GM12878 (cell line): Measurements from ENCODE around the gene MYO15A. TPM values are rescaled to one million over a fixed set of nuclear protein-coding genes. Genes with fewer than 3 reads are reported as not detected.

Experiments used
- ATAC-seq: fragments of 200-7000 bp; cut with Tn5 transposase; 3 replicates; pipeline ENCODE4 v1.9.1; 2020; ENCODE audit warnings: mild to moderate bottlenecking, moderate library complexity
- BruUV-seq: library from RNA; stranded (reverse); fragments of 400-500 nt; replicated peaks from 2 replicates; lab custom pipeline; 2021; lab: Mats Ljungman, UMichigan
- CTCF ChIA-PET: fragments of 300-600 bp; sonication (Branson Sonifier 250); formaldehyde crosslinking; extraction: SDS; loops from one replicate; lab custom pipeline; 2021; ENCODE audit warnings: inconsistent platforms; lab: Yijun Ruan, JAX
- POLR2A ChIA-PET: fragments of 350-600 bp; formaldehyde crosslinking; extraction: SDS; loops from one replicate; lab custom pipeline; 2021; ENCODE audit warnings: inconsistent platforms; lab: Charles Lee
- RAD21 ChIA-PET: fragments of 300-600 bp; sonication (Branson Sonifier 250); formaldehyde crosslinking; loops from one replicate; lab custom pipeline; 2023; ENCODE audit warnings: antibody characterized with exemption; ENCODE audit not compliant: unreplicated experiment; lab: Charles Lee
- SMC1A ChIA-PET: fragments of 300-600 bp; sonication (Branson Sonifier 250); formaldehyde crosslinking; loops from one replicate; lab custom pipeline; 2023; ENCODE audit not compliant: unreplicated experiment, uncharacterized antibody; lab: Charles Lee
- DNase-seq: peaks from one replicate; pipeline ENCODE4 v3.0.0-alpha.2; 2011; ENCODE audit warnings: low read depth, low spot score
- FAIRE-seq: peaks from 3 replicates; lab custom pipeline; 2011; peaks lifted over from hg19 to GRCh38; lab: Jason Lieb, UNC
- H2AFZ ChIP-seq: 2 replicates; pipeline ENCODE4 v1.6.0; 2011; ENCODE audit warnings: low read depth, low read length, control low read depth; ENCODE audit not compliant: control insufficient read depth
- H3K27ac ChIP-seq: 2 replicates; pipeline ENCODE4 v1.5.1; 2011; ENCODE audit warnings: control low read depth; ENCODE audit not compliant: control insufficient read depth, insufficient read depth
- H3K27me3 ChIP-seq, 2 experiments: replicated peaks in 1 of 2; 2 replicates each; pipeline versions ENCODE4 v1.6.0 to v1.6.1; 2011; ENCODE audit warnings: low read length in 1 of 2; ENCODE audit not compliant: control insufficient read depth in 2 of 2, insufficient read depth in 2 of 2
- H3K36me3 ChIP-seq, 2 experiments: 2 replicates each; pipeline ENCODE4 v1.5.1; 2011; ENCODE audit warnings: low read length in 1 of 2; ENCODE audit not compliant: control insufficient read depth in 2 of 2, insufficient read depth in 2 of 2
- H3K4me1 ChIP-seq: 2 replicates; pipeline ENCODE4 v1.6.1; 2011; ENCODE audit warnings: mild to moderate bottlenecking, low read length, moderate library complexity, mixed read lengths; ENCODE audit not compliant: control insufficient read depth, insufficient read depth
- H3K4me2 ChIP-seq: 2 replicates; pipeline ENCODE4 v1.6.0; 2011; ENCODE audit warnings: control low read depth; ENCODE audit not compliant: control insufficient read depth, insufficient read depth
- H3K4me3 ChIP-seq: fragments of 200-600 bp; sonication (generic); 2 replicates; pipeline ENCODE4 v1.5.1; 2016
- H3K79me2 ChIP-seq: 2 replicates; pipeline ENCODE4 v1.6.0; 2011; ENCODE audit warnings: low read length; ENCODE audit not compliant: control insufficient read depth, insufficient read depth
- H3K9ac ChIP-seq: 2 replicates; pipeline ENCODE4 v1.8.0; 2011; ENCODE audit warnings: low read length, control low read depth, mixed read lengths; ENCODE audit not compliant: control insufficient read depth, insufficient read depth
- H3K9me3 ChIP-seq: replicated peaks from 3 replicates; pipeline ENCODE4 v1.5.1; 2011; ENCODE audit warnings: mild to moderate bottlenecking, low read length; ENCODE audit not compliant: control insufficient read depth, insufficient read depth
- H4K20me1 ChIP-seq: 2 replicates; pipeline ENCODE4 v1.6.0; 2011; ENCODE audit not compliant: control insufficient read depth, insufficient read depth
- CREM ChIP-seq: IDR thresholded peaks from 2 replicates; pipeline ENCODE4 v1.6.1; 2014; ENCODE audit warnings: antibody characterized with exemption, low read depth
- ETV6 ChIP-seq, 2 experiments: fragments of 450-650 bp in 1 of 2; IDR thresholded peaks in 1 of 2; conservative IDR thresholded peaks in 1 of 2; 2 replicates each; pipeline ENCODE4 v1.6.1; 2014; ENCODE audit warnings: antibody characterized with exemption in 1 of 2, borderline replicate concordance in 1 of 2, low read depth in 1 of 2, mild to moderate bottlenecking in 1 of 2, moderate library complexity in 1 of 2
- GATAD2B ChIP-seq: fragments of 450-650 bp; conservative IDR thresholded peaks from 2 replicates; pipeline ENCODE4 v1.6.1; 2017; ENCODE audit warnings: low read depth, mild to moderate bottlenecking, moderate library complexity
- LARP7 ChIP-seq: fragments of 450-650 bp; IDR thresholded peaks from 2 replicates; pipeline ENCODE4 v1.6.1; 2017; ENCODE audit warnings: mild to moderate bottlenecking
- MTA3 ChIP-seq: IDR thresholded peaks from 2 replicates; pipeline ENCODE4 v1.6.1; 2012; ENCODE audit warnings: low read length, inconsistent platforms, borderline replicate concordance
- NR2F1 ChIP-seq: fragments of 450-650 bp; conservative IDR thresholded peaks from 2 replicates; pipeline ENCODE4 v1.6.1; 2017; ENCODE audit warnings: mild to moderate bottlenecking
- PKNOX1 ChIP-seq: fragments of 450-650 bp; IDR thresholded peaks from 2 replicates; pipeline ENCODE4 v1.6.1; 2016; ENCODE audit warnings: mild to moderate bottlenecking
- RB1 ChIP-seq: fragments of 450-650 bp; formaldehyde crosslinking; IDR thresholded peaks from 2 replicates; pipeline ENCODE4 v1.6.1; 2017; ENCODE audit warnings: mild to moderate bottlenecking, borderline replicate concordance
- TARDBP ChIP-seq: IDR thresholded peaks from 2 replicates; pipeline ENCODE4 v1.6.1; 2016; ENCODE audit warnings: borderline replicate concordance
- ZBED1 ChIP-seq: IDR thresholded peaks from 2 replicates; pipeline ENCODE4 v1.6.1; 2016; ENCODE audit warnings: borderline replicate concordance
- WGBS: methylation state at CpG from one replicate; pipeline ENCODE4 v1.1.6; 2016; ENCODE audit warnings: low lambda C conversion rate; ENCODE audit not compliant: insufficient replicate concordance, insufficient coverage; ENCODE audit errors: missing lambda C conversion rate; 5-methylcytosine and 5-hydroxymethylcytosine counted together
- in situ Hi-C: fragments of 300-500 bp; cut with MboI; formaldehyde crosslinking; loops from 9 replicates; pipeline ENCODE4 v1.14.3; 2018; ENCODE audit warnings: mixed read lengths
- intact Hi-C: fragments of 100-400 bp; cut with micrococcal nuclease; formaldehyde crosslinking; loops from one replicate; pipeline ENCODE4 v1.14.2; 2022; ENCODE audit not compliant: unreplicated experiment
- polyA plus RNA-seq, 11 experiments: library from polyadenylated mRNA; depleted of rRNA in 4 of 11; unstranded in 6 of 11; stranded (reverse) in 5 of 11; fragments of >200 nt; fragmentation: Nextera tagmentation in 4 of 11; fragmentation: Illumina TruSeq in 1 of 11; extraction: Ambion mirVana in 4 of 11; extraction: Trizol in 1 of 11; gene quantifications; 1 replicate in 1 of 11; 2 replicates in 10 of 11; pipeline versions ENCODE4 v1.2.1 to v1.2.3, GENCODE V29; 2011 to 2016; ENCODE audit warnings: inconsistent platforms in 2 of 11, missing spikeins in 2 of 11, low read depth in 1 of 11
- total RNA-seq, 4 experiments: library from RNA; depleted of rRNA in 3 of 4; stranded (reverse); fragments of >200 nt in 3 of 4; fragmentation: Illumina TruSeq in 1 of 4; extraction: Trizol in 1 of 4; gene quantifications; 2 replicates each; pipeline versions ENCODE4 v1.2.1 to v1.2.3, GENCODE V29; 2013 to 2021
- TF ChIP-seq, protein P1 (sequence below): IDR thresholded peaks from 2 replicates; pipeline ENCODE4 v1.6.1; 2011; ENCODE audit warnings: mild to moderate bottlenecking, low read depth, low read length, moderate library complexity; ENCODE audit not compliant: insufficient replicate concordance

MYO15A gene
- total and polyA plus RNA-seq, 10 of the 15 experiments (the other 5 are each of a cell fraction or from before 2014, with no cell fraction given), result 0.03 to 0.77 (median 0.21) TPM; not detected in 4

DNA sequence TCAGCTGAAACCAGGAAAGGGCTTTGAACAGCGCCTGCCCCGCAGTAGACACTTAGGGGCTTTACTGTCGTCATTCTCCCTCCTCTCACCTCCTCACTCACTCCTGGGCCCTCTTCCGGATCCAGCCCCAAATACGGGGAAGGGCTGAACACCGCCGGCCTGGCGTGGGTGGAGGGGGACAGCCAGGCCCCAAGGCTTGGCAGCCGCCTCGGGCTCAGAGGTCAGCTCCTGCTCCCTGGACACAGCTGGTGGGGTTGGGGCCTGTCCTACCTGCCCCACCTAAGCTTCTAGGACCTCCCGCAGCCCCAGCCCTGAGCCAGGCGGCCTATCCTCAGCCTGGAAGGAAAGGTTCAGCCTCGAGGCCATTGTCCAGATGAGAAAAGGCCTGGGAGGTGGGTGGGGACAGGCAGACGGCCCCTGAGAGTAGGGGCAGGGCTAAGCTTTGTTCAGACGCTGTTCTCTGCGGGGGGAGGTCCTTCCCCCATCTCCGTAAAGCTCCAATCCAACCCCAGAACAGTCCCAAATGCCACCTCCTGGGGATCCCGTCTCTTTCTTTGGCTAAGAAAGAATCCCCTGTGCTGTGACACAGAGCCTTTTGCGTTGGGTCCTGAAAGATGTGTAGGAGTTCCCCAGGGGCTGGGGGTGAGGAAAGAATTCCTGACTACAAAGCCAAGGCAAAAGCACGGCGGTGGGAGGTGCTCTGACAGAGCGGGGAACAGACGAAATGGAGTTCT, 116.0 kb downstream of the MYO15A start:
- Histone ChIP-seq H3K4me3 (no peak overlapping the region), H3K79me2 (no peaks in the 10 kb centered on the region), H3K27ac (no peak overlapping the region), H3K36me3 (no peaks in the 10 kb centered on the region), H3K27me3 (no peaks in the 10 kb centered on the region), H3K4me2 (peak overlapping the region; percentile 67; the same call in 1 of the 2 replicates), H4K20me1 (no peaks in the 10 kb centered on the region)
- ChIA-PET RAD21 (no interaction called here), SMC1A (interaction anchor here (1.2 kb wide), 1 partner anchor 42 kb away, joined by 3 read pairs; no protein-coding TSS in a partner anchor), POLR2A (interaction anchor here (0.6 to 0.9 kb wide), 2 partner anchors 32 to 35 kb away, joined by 3 to 4 read pairs; no protein-coding TSS in a partner anchor), CTCF (interaction anchor here (1.3 kb wide), 1 partner anchor 82 kb away, joined by 5 read pairs; no protein-coding TSS in a partner anchor)
- intact Hi-C loops (loop anchor here (5.0 kb wide), 1 partner anchor 42 kb away; the partner anchor contains the start of gene ALKBH5), in situ Hi-C loops (no loop called here)
- no peak for DNase-seq
- BruUV-seq, result no TSS peak
- WGBS, result 49% methylated on average over 22 of the region's 23 CpGs
- no peak for ATAC-seq
- TF ChIP-seq TARDBP (no peak), ZBED1 (no peak), GATAD2B (no peak), PKNOX1 (no peak), ETV6 (conservative IDR thresholded peaks at IDR 0.05 in 1 of 2, IDR thresholded peaks at IDR 0.05 in 1 of 2; ENCODE audit: borderline replicate concordance in 1 of 2, low read depth in 1 of 2) (no peak), LARP7 (no peak), RB1 (no peak), MTA3 (no peak), CREM (no peak), NR2F1 (no peak)
- TF ChIP-seq, protein P1, sequence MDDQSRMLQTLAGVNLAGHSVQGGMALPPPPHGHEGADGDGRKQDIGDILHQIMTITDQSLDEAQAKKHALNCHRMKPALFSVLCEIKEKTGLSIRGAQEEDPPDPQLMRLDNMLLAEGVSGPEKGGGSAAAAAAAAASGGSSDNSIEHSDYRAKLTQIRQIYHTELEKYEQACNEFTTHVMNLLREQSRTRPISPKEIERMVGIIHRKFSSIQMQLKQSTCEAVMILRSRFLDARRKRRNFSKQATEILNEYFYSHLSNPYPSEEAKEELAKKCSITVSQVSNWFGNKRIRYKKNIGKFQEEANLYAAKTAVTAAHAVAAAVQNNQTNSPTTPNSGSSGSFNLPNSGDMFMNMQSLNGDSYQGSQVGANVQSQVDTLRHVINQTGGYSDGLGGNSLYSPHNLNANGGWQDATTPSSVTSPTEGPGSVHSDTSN, result no peak
- TF ChIP-seq, all 136 proteins: peak for 0
- Histone ChIP-seq H3K9me3 (no peaks in the 10 kb centered on the region), H3K9ac (no peak overlapping the region), H3K4me1 (peaks cover 10% of the 10 kb centered on the region), H2AFZ (peak overlapping the region; percentile 91)
- no peak for FAIRE-seq
